A549 (cell line): Measurements from ENCODE around the gene SRSF10. TPM values are rescaled to one million over a fixed set of nuclear protein-coding genes. Genes with fewer than 3 reads are reported as not detected.

Experiments used
- BCL3 ChIP-seq: fragments of >200 bp; sonication (Bioruptor Twin); formaldehyde crosslinking; IDR thresholded peaks from 3 replicates; pipeline ENCODE4 v1.6.1; 2016
- CBX2 ChIP-seq: fragments of 200-600 bp; sonication (generic); IDR thresholded peaks from 2 replicates; pipeline ENCODE4 v1.6.1; 2016; ENCODE audit warnings: low read depth, mild to moderate bottlenecking, borderline replicate concordance
- CHD4 ChIP-seq: fragments of 200-600 bp; sonication (generic); IDR thresholded peaks from 2 replicates; pipeline ENCODE4 v1.6.1; 2016; ENCODE audit warnings: antibody characterized with exemption, mild to moderate bottlenecking, borderline replicate concordance
- EHF ChIP-seq: fragments of 250-450 bp; sonication (Bioruptor Pico); IDR thresholded peaks from 2 replicates; pipeline ENCODE4 v1.5.0; 2020; ENCODE audit warnings: mild to moderate bottlenecking
- EHMT2 ChIP-seq: fragments of 200-600 bp; sonication (generic); IDR thresholded peaks from 2 replicates; pipeline ENCODE4 v1.6.1; 2016; ENCODE audit warnings: antibody characterized with exemption, low read depth, mild to moderate bottlenecking, moderate library complexity
- ESRRA ChIP-seq: fragments of 150-350 bp; IDR thresholded peaks from 2 replicates; pipeline ENCODE4 v1.6.1; 2014; ENCODE audit warnings: mild to moderate bottlenecking, low read length, borderline replicate concordance
- FOSB ChIP-seq: fragments of 250-450 bp; sonication (Bioruptor Pico); IDR thresholded peaks from 2 replicates; pipeline ENCODE4 v1.5.0; 2020; ENCODE audit warnings: mild to moderate bottlenecking, moderate library complexity
- FOSL2 ChIP-seq, 2 experiments: fragments of 450-650 bp in 1 of 2; fragments of >200 bp in 1 of 2; sonication (Bioruptor Twin) in 1 of 2; formaldehyde crosslinking; IDR thresholded peaks; 2 replicates each; pipeline versions ENCODE4 v1.5.0 to v1.6.1; 2016 to 2020; ENCODE audit warnings: mild to moderate bottlenecking in 1 of 2, moderate library complexity in 1 of 2
- GATA3 ChIP-seq: IDR thresholded peaks from 2 replicates; pipeline ENCODE4 v1.6.1; 2012; ENCODE audit warnings: borderline replicate concordance
- HMGXB4 ChIP-seq: fragments of 250-450 bp; sonication (Bioruptor Pico); IDR thresholded peaks from 2 replicates; pipeline ENCODE4 v1.5.0; 2021; ENCODE audit warnings: mild to moderate bottlenecking, moderate library complexity, borderline replicate concordance
- HOXA7 ChIP-seq: fragments of 250-450 bp; sonication (Bioruptor Pico); IDR thresholded peaks from 2 replicates; pipeline ENCODE4 v1.5.0; 2020; ENCODE audit warnings: mild to moderate bottlenecking, moderate library complexity
- MAZ ChIP-seq: fragments of 150-350 bp; IDR thresholded peaks from 2 replicates; pipeline ENCODE4 v1.6.1; 2014; ENCODE audit warnings: antibody characterized with exemption, low read depth, low read length, borderline replicate concordance
- NFE2L2 ChIP-seq: fragments of 150-350 bp; conservative IDR thresholded peaks from 2 replicates; pipeline ENCODE4 v1.6.1; 2014; ENCODE audit warnings: low read length
- PBX3 ChIP-seq: IDR thresholded peaks from 2 replicates; pipeline ENCODE4 v1.6.1; 2012
- POLR2A ChIP-seq: IDR thresholded peaks from 2 replicates; pipeline ENCODE4 v1.6.1; 2012; ENCODE audit warnings: mild to moderate bottlenecking, low read length
- RAD21 ChIP-seq, 2 experiments: fragments of >200 bp in 1 of 2; sonication (Bioruptor Twin) in 1 of 2; formaldehyde crosslinking in 1 of 2; IDR thresholded peaks in 1 of 2; conservative IDR thresholded peaks in 1 of 2; 2 replicates in 1 of 2; 3 replicates in 1 of 2; pipeline ENCODE4 v1.6.1; 2012 to 2018; ENCODE audit warnings: inconsistent platforms in 1 of 2
- RCOR1 ChIP-seq: fragments of 150-350 bp; IDR thresholded peaks from 2 replicates; pipeline ENCODE4 v1.6.1; 2014; ENCODE audit warnings: antibody characterized with exemption, low read length, low read depth
- REST ChIP-seq: fragments of 200-600 bp; sonication (generic); IDR thresholded peaks from 2 replicates; pipeline ENCODE4 v1.6.1; 2016; ENCODE audit warnings: antibody characterized with exemption, mild to moderate bottlenecking, moderate library complexity
- RFX5 ChIP-seq: fragments of 450-650 bp; IDR thresholded peaks from 2 replicates; pipeline ENCODE4 v1.7.1; 2014; ENCODE audit warnings: antibody characterized with exemption, mild to moderate bottlenecking, moderate library complexity
- TP53 ChIP-seq: fragments of 250-450 bp; sonication (Bioruptor Pico); IDR thresholded peaks from 2 replicates; pipeline ENCODE4 v1.5.0; 2021; ENCODE audit warnings: mild to moderate bottlenecking, moderate library complexity
- ZFP36 ChIP-seq: fragments of 450-650 bp; IDR thresholded peaks from 2 replicates; pipeline ENCODE4 v1.6.1; 2014; ENCODE audit warnings: borderline replicate concordance; ENCODE audit not compliant: partially characterized antibody
- polyA plus RNA-seq, 4 experiments: library from polyadenylated mRNA; depleted of rRNA in 3 of 4; stranded (reverse); fragments of >200 nt; fragmentation: RNase III in 1 of 4; extraction: RNeasy Plus Mini Kit Qiagen cat#74134 plus additional on column Dnase treatment in 1 of 4; gene quantifications; 2 replicates in 3 of 4; 3 replicates in 1 of 4; pipeline ENCODE4 v1.2.3, GENCODE V29; 2011 to 2017

Gene SRSF10
- polyA plus RNA-seq, 2 of the 4 experiments (the other 2 are of a cell fraction): 141 to 180 TPM

GRCh38 chr1:23959461-23960290 lies 20.5 kb downstream of the SRSF10 start, which contains the start of gene PNRC2 (continued):
- TF ChIP-seq HMGXB4 (no peak), RCOR1 (no peak), POLR2A (peak; percentile 86), MAZ (no peak), HOXA7 (CRISPR knock-in tag) (no peak), FOSL2 (IDR thresholded peaks at IDR 0.05) (no peak), FOSL2 (CRISPR knock-in tag; IDR thresholded peaks at IDR 0.05) (no peak), CBX2 (no peak), FOSB (CRISPR knock-in tag) (0 out of 2 replicates have a peak, but pooled peaks have one; percentile 28), EHF (CRISPR knock-in tag) (0 out of 2 replicates have a peak, but pooled peaks have one; percentile 42), GATA3 (no peak; the same call in 1 of the 2 replicates), RAD21 (conservative IDR thresholded peaks at IDR 0.05 in 1 of 2, IDR thresholded peaks at IDR 0.05 in 1 of 2) (no peak; a peak in 1 of 5 replicates), REST (no peak; the same call in 1 of the 2 replicates), ZFP36 (no peak), ESRRA (no peak), PBX3 (no peak), NFE2L2 (no peak), EHMT2 (no peak), TP53 (CRISPR knock-in tag) (no peak), CHD4 (no peak), RFX5 (peak; percentile 98), BCL3 (peak; percentile 88)
